Breast epithelium (tissue), 3 donors: ENCODE measurements around the gene KRTAP5-5.

ENCODE experiments used
- CTCF ChIP-seq, 3 donors: fragments of 450-650 bp; IDR thresholded peaks; one replicate each; pipeline ENCODE4 v1.5.1; 2016 to 2017; ENCODE audit warnings: antibody characterized with exemption in 3 of 3, mild to moderate bottlenecking in 3 of 3, moderate library complexity in 3 of 3
- POLR2A ChIP-seq: fragments of 450-650 bp; IDR thresholded peaks from one replicate; pipeline ENCODE4 v1.6.1; 2016; ENCODE audit warnings: antibody characterized with exemption, mild to moderate bottlenecking, moderate library complexity
- POLR2AphosphoS5 ChIP-seq, 3 donors: sonication (generic); formaldehyde crosslinking; IDR thresholded peaks; one replicate each; pipeline ENCODE4 v1.6.1; 2017; ENCODE audit warnings: antibody characterized with exemption in 3 of 3

- no peak for TF ChIP-seq CTCF (IDR thresholded peaks at IDR 0.05)
- TF ChIP-seq POLR2A, result no peak
- no peak for TF ChIP-seq POLR2AphosphoS5 (IDR thresholded peaks at IDR 0.05)
These were observed 43.2 kb downstream of the KRTAP5-5 start for GRCh38 chr11:1672613-1673350.
